HEK293 (cell line): ENCODE data around the gene STIM1.

Experiments used
- CTCF ChIP-seq: fragments of 450-650 bp; formaldehyde crosslinking; IDR thresholded peaks from 2 replicates; pipeline ENCODE4 v1.5.1; 2016; ENCODE audit warnings: missing biosample characterization, missing genetic modification characterization
- ELK4 ChIP-seq: IDR thresholded peaks from 2 replicates; pipeline ENCODE4 v1.6.1; 2011; ENCODE audit warnings: mild to moderate bottlenecking, low read depth, low read length, borderline replicate concordance
- PBX3 ChIP-seq: sonication (generic); formaldehyde crosslinking; IDR thresholded peaks from 2 replicates; pipeline ENCODE4 v1.8.1; 2022; ENCODE audit warnings: mild to moderate bottlenecking, moderate library complexity, missing genetic modification reagents
- PRDM6 ChIP-seq: fragments of 450-650 bp; formaldehyde crosslinking; IDR thresholded peaks from 2 replicates; pipeline ENCODE4 v1.5.1; 2017; ENCODE audit warnings: missing biosample characterization, missing genetic modification characterization
- ZBTB10 ChIP-seq: fragments of 450-650 bp; formaldehyde crosslinking; IDR thresholded peaks from 2 replicates; pipeline ENCODE4 v1.5.1; 2016; ENCODE audit warnings: missing biosample characterization, missing genetic modification characterization
- ZBTB17 ChIP-seq: fragments of 450-650 bp; formaldehyde crosslinking; IDR thresholded peaks from 2 replicates; pipeline ENCODE4 v1.5.1; 2016; ENCODE audit warnings: missing biosample characterization, missing genetic modification characterization
- ZNF2 ChIP-seq: fragments of 450-650 bp; formaldehyde crosslinking; IDR thresholded peaks from 2 replicates; pipeline ENCODE4 v1.5.1; 2016; ENCODE audit warnings: missing biosample characterization, missing genetic modification characterization
- ZNF274 ChIP-seq, 2 experiments: fragments of 200-500 bp in 1 of 2; fragments of 450-650 bp in 1 of 2; sonication (Bioruptor generic) in 1 of 2; formaldehyde crosslinking in 1 of 2; IDR thresholded peaks; 2 replicates each; pipeline versions ENCODE4 v1.5.1 to v1.6.1; 2014 to 2016; ENCODE audit warnings: borderline replicate concordance in 1 of 2, inconsistent platforms in 1 of 2, low read length in 1 of 2, missing biosample characterization in 1 of 2, missing genetic modification characterization in 1 of 2
- ZNF280D ChIP-seq: fragments of 450-650 bp; formaldehyde crosslinking; IDR thresholded peaks from 2 replicates; pipeline ENCODE4 v1.5.1; 2016; ENCODE audit warnings: missing biosample characterization, missing genetic modification characterization
- ZNF558 ChIP-seq: fragments of 450-650 bp; formaldehyde crosslinking; IDR thresholded peaks from 2 replicates; pipeline ENCODE4 v1.5.1; 2016; ENCODE audit warnings: missing biosample characterization, missing genetic modification characterization
- ZNF580 ChIP-seq: fragments of 450-650 bp; formaldehyde crosslinking; IDR thresholded peaks from 2 replicates; pipeline ENCODE4 v1.5.1; 2016; ENCODE audit warnings: missing biosample characterization, missing genetic modification characterization
- ZNF785 ChIP-seq: fragments of 450-650 bp; formaldehyde crosslinking; IDR thresholded peaks from 2 replicates; pipeline ENCODE4 v1.5.1; 2016; ENCODE audit warnings: missing biosample characterization, missing genetic modification characterization

GRCh38 chr11:3995307-3995706 is 139.8 kb downstream of the STIM1 start:
- no peak for TF ChIP-seq CTCF (tag by site-specific recombination)
- no peak for TF ChIP-seq PRDM6 (tag by site-specific recombination)
- no peak for TF ChIP-seq ZNF2 (tag by site-specific recombination)
- TF ChIP-seq ZBTB10 (tag by site-specific recombination): no peak
- TF ChIP-seq ZNF785 (tag by site-specific recombination): no peak
- TF ChIP-seq ZNF280D (tag by site-specific recombination): no peak
- TF ChIP-seq ZNF580 (tag by site-specific recombination): no peak
- TF ChIP-seq ZBTB17: no peak
- no peak for TF ChIP-seq ZNF558
- TF ChIP-seq ELK4: no peak
- TF ChIP-seq ZNF274 (IDR thresholded peaks at IDR 0.05; ENCODE audit: low read length): no peak
- TF ChIP-seq ZNF274 (tag by site-specific recombination; IDR thresholded peaks at IDR 0.05; ENCODE audit: borderline replicate concordance): no peak
- no peak for TF ChIP-seq PBX3
